ENCODE results near the gene ACO2.

Gene ACO2

DNA sequence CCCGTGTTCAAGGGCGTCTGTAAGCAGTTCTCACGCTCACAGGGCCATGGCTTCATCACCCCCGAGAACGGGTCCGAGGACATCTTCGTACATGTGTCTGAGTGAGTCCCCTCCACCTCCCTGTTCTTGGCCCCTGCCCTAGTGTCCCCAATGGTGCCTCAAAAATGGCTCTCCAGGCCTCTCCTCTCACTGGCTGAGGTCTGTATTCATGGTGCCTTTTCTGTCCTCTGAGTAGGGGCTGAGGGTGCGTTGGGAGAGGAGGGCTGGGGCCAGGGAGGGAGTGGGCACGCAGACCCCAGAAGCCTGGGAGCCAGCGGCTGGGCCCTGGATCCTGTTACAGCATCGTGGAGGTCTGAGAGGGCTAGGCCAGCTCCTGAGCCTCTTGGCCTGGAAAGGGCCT lies 104.8 kb downstream of the ACO2 start:
- DNase-seq: no peak

DNA sequence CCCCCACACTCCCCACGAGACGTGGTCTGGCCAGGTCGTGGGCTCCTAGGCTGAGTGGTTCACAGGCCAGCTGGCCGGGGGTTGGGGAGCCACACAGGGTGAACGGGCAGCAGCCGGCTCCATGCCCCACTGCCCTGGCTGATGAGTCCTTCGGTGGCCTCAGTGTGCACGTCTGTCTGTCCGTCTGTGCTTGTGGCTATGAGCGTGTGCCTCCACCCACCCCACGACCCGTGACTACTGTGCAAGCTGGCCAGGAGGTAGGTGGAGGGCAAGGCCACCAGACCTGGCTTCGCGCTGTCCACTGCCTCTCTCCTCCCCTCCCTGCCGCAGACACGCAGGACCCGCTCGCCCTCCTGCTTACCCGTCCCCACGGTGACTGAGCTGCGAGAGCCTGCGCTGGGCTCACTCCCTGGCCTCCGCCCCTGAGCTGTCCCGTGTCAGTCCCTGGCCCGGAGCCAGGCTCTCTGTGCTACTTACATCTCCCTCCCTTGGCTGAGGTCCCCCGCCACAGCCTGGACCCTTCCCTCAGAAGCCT lies 106.0 kb downstream of the ACO2 start:
- DNase-seq: no peak

DNA sequence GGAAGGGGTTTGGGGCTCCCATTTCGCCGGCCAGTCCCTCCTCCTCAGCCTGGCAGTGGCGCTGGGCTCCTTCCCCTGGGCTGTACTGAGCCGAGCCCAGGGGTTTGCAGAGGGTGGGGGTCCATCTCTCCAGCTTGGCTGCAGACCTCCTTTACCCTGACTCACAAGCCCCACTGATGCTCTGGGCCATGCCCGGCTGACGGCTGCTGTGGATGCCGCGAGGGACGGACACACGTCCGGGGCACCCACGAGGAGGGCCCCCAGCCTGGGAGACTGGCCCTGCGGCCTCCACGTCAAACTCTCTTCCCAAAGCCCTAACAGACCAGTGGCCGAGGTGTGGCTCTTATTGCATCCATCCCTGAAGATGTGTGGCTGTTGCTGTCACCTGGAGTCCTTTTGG lies 106.6 kb downstream of the ACO2 start:
- no peak for DNase-seq

GRCh38 chr22:41576877-41577276 lies 108.0 kb downstream of the ACO2 start:
- no peak for DNase-seq

DNA sequence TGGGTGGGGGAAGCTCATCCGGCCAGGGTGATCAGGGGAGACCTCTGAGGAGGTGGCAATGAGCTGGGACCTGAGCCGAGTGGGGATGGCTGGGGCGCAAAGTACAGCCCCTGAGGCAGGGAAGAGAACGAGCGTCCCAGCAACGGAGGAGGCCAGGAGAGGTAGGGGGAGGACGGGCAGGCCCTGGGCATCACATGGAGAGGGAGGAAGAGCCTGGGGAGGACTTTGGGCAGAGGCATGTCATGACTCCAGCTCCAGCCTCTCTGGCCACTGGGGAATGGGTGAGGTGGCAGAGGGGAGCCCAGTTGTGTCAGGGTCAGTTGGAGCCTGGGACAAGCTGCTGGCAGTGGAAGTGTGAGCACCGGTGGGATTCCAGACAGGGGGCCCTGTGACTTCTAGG lies 109.2 kb downstream of the ACO2 start:
- no peak for DNase-seq

All from NCI-H1048 (cell line).